ENCODE measurements around the gene NUDT15.
"Not testable (repeated sequence)": the region's sequence is repeated elsewhere in the genome, so short reads cannot be mapped to it uniquely, and the experiment has no call there.

DNA sequence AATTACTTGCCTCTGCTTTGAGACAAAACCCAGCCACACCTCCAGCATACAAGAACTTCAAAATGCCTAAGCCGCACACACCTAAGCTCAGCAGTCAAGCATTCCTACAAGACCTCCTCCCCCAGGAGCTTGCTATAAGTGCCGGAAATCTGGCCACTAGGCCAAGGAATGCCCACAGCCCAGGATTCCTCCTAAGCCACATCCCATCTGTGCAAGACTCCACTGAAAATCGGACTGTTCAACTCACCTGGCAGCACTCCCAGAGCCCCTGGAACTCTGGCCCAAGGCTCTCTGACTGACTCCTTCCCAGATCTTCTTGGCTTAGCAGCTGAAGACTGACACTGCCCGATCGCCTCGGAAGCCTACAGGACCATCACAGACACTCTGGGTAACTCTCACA, 21.0 kb downstream of the NUDT15 start:
- TF ChIP-seq, protein P1, sequence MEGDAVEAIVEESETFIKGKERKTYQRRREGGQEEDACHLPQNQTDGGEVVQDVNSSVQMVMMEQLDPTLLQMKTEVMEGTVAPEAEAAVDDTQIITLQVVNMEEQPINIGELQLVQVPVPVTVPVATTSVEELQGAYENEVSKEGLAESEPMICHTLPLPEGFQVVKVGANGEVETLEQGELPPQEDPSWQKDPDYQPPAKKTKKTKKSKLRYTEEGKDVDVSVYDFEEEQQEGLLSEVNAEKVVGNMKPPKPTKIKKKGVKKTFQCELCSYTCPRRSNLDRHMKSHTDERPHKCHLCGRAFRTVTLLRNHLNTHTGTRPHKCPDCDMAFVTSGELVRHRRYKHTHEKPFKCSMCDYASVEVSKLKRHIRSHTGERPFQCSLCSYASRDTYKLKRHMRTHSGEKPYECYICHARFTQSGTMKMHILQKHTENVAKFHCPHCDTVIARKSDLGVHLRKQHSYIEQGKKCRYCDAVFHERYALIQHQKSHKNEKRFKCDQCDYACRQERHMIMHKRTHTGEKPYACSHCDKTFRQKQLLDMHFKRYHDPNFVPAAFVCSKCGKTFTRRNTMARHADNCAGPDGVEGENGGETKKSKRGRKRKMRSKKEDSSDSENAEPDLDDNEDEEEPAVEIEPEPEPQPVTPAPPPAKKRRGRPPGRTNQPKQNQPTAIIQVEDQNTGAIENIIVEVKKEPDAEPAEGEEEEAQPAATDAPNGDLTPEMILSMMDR (IDR thresholded peaks at IDR 0.05; ENCODE audit: borderline replicate concordance, extremely low read depth, low read length, poor library complexity, severe bottlenecking), result not testable (repeated sequence)
- TF ChIP-seq EZH2 (IDR thresholded peaks at IDR 0.05; ENCODE audit: borderline replicate concordance, low read depth, low read length, severe bottlenecking), result not testable (repeated sequence)
